NB4 (cell line): Measurements from ENCODE around the gene RASA3.

Experiments used
- DNase-seq: peaks from one replicate; pipeline ENCODE4 v3.0.0; 2010; ENCODE audit warnings: low read depth
- H3K4me3 ChIP-seq: one replicate; pipeline ENCODE4 v1.5.1; 2011; ENCODE audit warnings: mild to moderate bottlenecking, low read depth, low read length, moderate library complexity
- MYC ChIP-seq: IDR thresholded peaks from 2 replicates; pipeline ENCODE4 v1.6.1; 2011; ENCODE audit warnings: low read depth, low read length
- POLR2A ChIP-seq: IDR thresholded peaks from 2 replicates; pipeline ENCODE4 v1.6.1; 2011; ENCODE audit warnings: mild to moderate bottlenecking; ENCODE audit not compliant: insufficient read length; ENCODE audit errors: extremely low read depth
- TF ChIP-seq, protein P1 (sequence below): IDR thresholded peaks from 2 replicates; pipeline ENCODE4 v1.6.1; 2011; ENCODE audit warnings: low read depth, low read length
- TF ChIP-seq, protein P2 (sequence below): IDR thresholded peaks from one replicate; pipeline ENCODE4 v1.5.1; 2012; ENCODE audit warnings: low read depth, low read length

Gene RASA3

DNA sequence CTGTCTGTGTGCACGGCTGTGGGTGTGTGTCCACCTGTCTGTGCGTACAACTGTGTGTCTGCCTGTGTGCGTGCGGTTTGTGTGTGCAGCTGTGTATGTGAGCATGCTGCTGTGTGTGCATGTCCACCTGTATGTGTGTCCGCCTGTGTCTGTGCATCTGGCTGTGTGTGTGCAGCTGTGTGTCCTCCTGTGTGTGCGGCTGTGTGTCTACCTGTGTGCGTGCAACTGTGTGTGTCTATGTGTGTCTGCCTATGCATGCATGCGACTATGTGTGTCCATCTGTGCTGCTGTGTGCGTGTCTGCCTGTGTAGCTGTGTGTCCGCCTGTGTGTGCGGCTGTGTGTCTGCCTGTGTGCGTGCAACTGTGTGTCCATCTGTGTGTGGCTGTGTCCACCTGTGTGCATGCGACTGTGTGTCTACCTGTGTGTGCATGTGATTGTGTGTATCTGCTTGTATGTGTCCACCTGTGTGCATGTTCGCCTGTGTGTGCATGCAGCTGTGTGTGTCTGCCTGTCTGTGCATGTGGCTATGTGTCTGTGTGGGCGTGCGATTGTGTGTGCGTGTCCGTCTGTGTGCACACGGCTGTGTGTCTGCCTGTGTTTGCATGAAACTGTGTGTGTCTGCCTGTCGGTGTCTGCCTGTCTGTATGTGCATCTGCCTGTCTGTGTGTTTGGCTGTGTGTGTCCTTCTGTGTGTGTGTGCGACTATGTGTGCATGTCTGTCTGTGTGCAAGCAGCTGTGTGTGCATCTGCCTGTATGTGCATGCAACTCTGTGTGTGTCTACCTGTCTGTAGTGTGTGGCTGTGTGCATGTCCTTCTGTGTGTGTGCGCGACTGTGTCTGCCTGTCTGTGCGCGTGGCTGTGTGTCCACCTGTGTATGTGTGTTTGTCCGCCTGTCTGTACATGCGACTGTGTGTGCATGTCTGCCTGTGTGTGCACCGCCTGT is 101.5 kb downstream of the RASA3 start:
- TF ChIP-seq POLR2A (no peak), MYC (no peak)
- TF ChIP-seq, protein P1, sequence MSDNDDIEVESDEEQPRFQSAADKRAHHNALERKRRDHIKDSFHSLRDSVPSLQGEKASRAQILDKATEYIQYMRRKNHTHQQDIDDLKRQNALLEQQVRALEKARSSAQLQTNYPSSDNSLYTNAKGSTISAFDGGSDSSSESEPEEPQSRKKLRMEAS = no peak
- TF ChIP-seq, protein P2, sequence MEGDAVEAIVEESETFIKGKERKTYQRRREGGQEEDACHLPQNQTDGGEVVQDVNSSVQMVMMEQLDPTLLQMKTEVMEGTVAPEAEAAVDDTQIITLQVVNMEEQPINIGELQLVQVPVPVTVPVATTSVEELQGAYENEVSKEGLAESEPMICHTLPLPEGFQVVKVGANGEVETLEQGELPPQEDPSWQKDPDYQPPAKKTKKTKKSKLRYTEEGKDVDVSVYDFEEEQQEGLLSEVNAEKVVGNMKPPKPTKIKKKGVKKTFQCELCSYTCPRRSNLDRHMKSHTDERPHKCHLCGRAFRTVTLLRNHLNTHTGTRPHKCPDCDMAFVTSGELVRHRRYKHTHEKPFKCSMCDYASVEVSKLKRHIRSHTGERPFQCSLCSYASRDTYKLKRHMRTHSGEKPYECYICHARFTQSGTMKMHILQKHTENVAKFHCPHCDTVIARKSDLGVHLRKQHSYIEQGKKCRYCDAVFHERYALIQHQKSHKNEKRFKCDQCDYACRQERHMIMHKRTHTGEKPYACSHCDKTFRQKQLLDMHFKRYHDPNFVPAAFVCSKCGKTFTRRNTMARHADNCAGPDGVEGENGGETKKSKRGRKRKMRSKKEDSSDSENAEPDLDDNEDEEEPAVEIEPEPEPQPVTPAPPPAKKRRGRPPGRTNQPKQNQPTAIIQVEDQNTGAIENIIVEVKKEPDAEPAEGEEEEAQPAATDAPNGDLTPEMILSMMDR = no peak
- no peak overlapping the region for H3K4me3 ChIP-seq
- DNase-seq = no peak

DNA sequence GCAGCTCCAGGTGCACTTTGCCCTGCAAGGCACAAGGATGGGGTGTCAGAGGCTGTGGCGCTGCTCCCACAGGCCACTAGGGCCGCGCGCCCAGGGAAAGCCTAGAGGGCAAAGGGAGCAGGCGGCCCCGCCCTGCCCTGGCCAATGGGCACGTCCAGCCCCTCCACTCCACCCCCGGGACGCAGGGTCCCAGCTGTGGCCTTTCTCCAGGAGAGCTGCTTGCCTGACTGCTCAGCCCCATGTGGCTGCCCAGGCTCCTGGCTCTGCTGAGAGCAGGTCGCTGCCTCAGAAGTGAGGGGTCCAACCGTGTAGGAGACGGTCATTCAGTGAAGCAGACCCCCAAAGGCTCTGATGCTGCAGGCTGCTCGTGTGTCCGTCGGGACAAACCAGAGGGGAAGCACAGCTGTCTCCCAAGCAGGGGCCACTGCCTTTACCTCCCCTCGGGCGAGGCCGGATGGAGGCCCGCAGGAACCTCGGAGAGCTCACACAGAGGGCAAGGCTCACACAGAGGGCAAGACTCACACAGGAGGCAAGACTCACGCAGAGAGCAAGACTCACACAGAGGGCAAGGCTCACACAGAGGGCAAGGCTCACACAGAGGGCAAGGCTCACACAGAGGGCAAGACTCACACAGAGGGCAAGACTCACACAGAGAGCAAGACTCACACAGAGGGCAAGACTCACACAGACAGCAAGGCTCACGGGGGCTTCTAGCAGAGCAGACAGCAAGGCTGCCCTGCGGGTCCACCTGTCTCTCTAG is 102.4 kb downstream of the RASA3 start:
- no peak for DNase-seq
- TF ChIP-seq, protein P2 = no peak
- TF ChIP-seq MYC (no peak), POLR2A (no peak)
- TF ChIP-seq, protein P1 = no peak
- no peak overlapping the region for H3K4me3 ChIP-seq

DNA sequence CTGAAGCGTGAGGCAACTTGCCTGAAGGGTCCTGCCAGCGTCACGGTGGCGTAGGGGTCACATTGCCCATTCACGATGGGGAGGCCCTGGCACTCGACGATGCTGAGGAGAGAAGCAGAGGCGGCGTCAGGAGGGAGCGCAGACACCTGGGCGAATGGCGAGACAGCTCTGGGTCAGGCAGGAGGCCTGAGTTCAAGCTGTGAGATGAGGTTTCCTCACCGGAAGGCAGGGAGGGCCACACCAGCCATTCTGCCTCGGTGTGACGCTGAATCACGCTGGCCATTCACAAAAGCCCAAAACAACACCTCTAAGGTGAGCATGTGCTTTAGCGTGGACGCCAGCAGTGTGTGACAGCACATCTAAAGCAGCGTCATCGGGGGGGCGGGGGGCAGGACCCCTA is 104.6 kb downstream of the RASA3 start:
- DNase-seq = no peak
- H3K4me3 ChIP-seq = no peak overlapping the region
- TF ChIP-seq, protein P2 = no peak
- TF ChIP-seq MYC (no peak), POLR2A (no peak)
- TF ChIP-seq, protein P1 = no peak

DNA sequence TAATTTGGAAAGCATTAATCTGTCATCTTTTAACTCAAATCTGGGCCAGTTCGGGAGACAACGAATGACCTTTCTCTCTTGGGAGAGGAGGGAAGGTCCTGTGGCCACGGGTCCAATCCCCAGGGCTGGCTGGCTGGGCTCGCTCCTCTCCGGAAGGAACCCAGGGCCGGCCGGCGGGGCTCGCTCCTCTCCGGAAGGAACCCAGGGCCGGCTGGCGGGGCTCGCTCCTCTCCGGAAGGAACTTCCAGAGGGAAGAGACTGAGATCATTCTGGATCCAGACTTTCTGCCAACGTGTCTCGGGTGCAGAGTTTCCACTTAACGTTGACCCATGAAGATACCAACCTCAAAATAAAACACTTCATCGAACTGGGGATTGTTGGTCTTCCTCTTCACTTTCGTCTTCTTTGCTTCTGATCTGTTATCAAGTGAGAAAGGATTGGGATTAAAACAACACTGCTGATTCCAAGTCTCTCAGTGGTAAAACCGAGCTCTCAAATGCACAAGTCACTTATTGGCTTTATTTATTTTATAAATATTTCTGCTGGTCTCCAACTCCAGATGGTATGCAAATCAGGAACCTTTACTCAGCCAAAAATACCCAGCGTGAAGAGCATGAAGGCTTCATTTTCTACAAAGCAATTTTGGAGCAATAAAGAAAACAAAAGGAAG is 105.2 kb downstream of the RASA3 start:
- TF ChIP-seq POLR2A (no peak), MYC (no peak)
- TF ChIP-seq, protein P1 = no peak
- TF ChIP-seq, protein P2 = no peak
- DNase-seq = no peak
- no peak overlapping the region for H3K4me3 ChIP-seq

DNA sequence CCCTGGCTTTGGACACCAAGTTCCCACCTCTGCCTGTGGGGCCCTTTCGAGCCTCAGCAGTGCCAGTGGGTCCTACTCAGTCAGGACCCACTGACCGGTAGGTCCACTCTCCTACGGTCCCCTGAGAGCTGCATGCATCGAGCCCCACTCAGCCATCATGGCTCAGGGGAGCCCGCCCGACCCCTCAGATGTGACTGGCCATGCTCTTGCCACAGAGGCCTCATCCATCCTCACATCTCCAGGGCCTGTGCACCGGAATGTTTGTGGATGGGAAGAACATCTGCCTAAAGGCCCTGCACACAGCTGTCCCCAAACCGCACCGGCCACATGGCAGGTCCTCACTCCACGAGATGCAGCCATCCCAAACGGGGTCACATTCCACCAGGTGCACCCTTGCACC is 105.9 kb downstream of the RASA3 start:
- DNase-seq = no peak
- TF ChIP-seq, protein P2 = no peak
- TF ChIP-seq MYC (no peak), POLR2A (no peak)
- TF ChIP-seq, protein P1 = no peak
- no peak overlapping the region for H3K4me3 ChIP-seq
